K562 (cell line): ENCODE measurements around the gene STRADB. TPM values are rescaled to one million over a fixed set of nuclear protein-coding genes. Genes with fewer than 3 reads are reported as not detected.

Experiments
- DACH1 ChIP-seq: fragments of 450-650 bp; IDR thresholded peaks from 2 replicates; pipeline ENCODE4 v1.6.1; 2018; ENCODE audit not compliant: partially characterized antibody
- ELK3 ChIP-seq: fragments of 450-650 bp; formaldehyde crosslinking; IDR thresholded peaks from 2 replicates; pipeline ENCODE4 v1.4.0; 2020; ENCODE audit warnings: mild to moderate bottlenecking
- FOS ChIP-seq: IDR thresholded peaks from 3 replicates; pipeline ENCODE4 v1.6.1; 2011; ENCODE audit not compliant: insufficient read length; ENCODE audit errors: extremely low read depth
- FOSL1 ChIP-seq: fragments of 200-800 bp; sonication (Bioruptor generic); conservative IDR thresholded peaks from 2 replicates; pipeline ENCODE4 v1.6.1; 2016; ENCODE audit warnings: missing genetic modification characterization, missing compliant biosample characterization
- JUN ChIP-seq, 2 experiments: sonication (generic) in 1 of 2; formaldehyde crosslinking in 1 of 2; IDR thresholded peaks; 2 replicates each; pipeline versions ENCODE4 v1.6.1 to v1.8.0; 2012 to 2022; ENCODE audit warnings: borderline replicate concordance in 2 of 2, mild to moderate bottlenecking in 2 of 2, improper control_type of control experiment in 1 of 2, low read depth in 1 of 2, low read length in 1 of 2, missing genetic modification reagents in 1 of 2
- MNT ChIP-seq, 2 experiments: fragments of 450-650 bp; conservative IDR thresholded peaks; 2 replicates each; pipeline ENCODE4 v1.6.1; 2017; ENCODE audit warnings: mild to moderate bottlenecking in 2 of 2, moderate library complexity in 2 of 2
- NCOR1 ChIP-seq: fragments of 450-650 bp; IDR thresholded peaks from 2 replicates; pipeline ENCODE4 v1.6.1; 2016; ENCODE audit warnings: mild to moderate bottlenecking, moderate library complexity
- TAF9B ChIP-seq: fragments of 450-650 bp; IDR thresholded peaks from 2 replicates; pipeline ENCODE4 v1.6.1; 2018; ENCODE audit warnings: mild to moderate bottlenecking; ENCODE audit not compliant: partially characterized antibody
- TBL1XR1 ChIP-seq, 2 experiments: IDR thresholded peaks; 2 replicates each; pipeline ENCODE4 v1.6.1; 2012; ENCODE audit warnings: improper control_type of control experiment in 2 of 2, low read length in 2 of 2, mild to moderate bottlenecking in 1 of 2
- TCF3 ChIP-seq: sonication (generic); formaldehyde crosslinking; IDR thresholded peaks from 2 replicates; pipeline ENCODE4 v1.4.0; 2020; ENCODE audit warnings: mild to moderate bottlenecking, missing genetic modification reagents
- ZNF175 ChIP-seq: fragments of 200-800 bp; sonication (Bioruptor generic); IDR thresholded peaks from 2 replicates; pipeline ENCODE4 v1.6.1; 2016; ENCODE audit warnings: low read depth, mild to moderate bottlenecking, missing genetic modification characterization, missing compliant biosample characterization
- ZNF436 ChIP-seq: fragments of 250-450, 450-650 bp; sonication (Bioruptor Pico); formaldehyde crosslinking; IDR thresholded peaks from 2 replicates; pipeline ENCODE4 v1.7.0; 2020; ENCODE audit warnings: mild to moderate bottlenecking
- polyA plus RNA-seq, 8 experiments: library from polyadenylated mRNA; depleted of rRNA in 4 of 8; stranded (reverse) in 5 of 8; unstranded in 3 of 8; fragments of >200 nt; fragmentation: Nextera tagmentation in 2 of 8; fragmentation: Illumina TruSeq in 1 of 8; extraction: Ambion mirVana in 2 of 8; extraction: Trizol in 1 of 8; gene quantifications; 2 replicates each; pipeline versions ENCODE4 v1.2.1 to v1.2.3, GENCODE V29; 2011 to 2014; ENCODE audit warnings: inconsistent platforms in 1 of 8, missing spikeins in 1 of 8
- total RNA-seq, 7 experiments: library from RNA; depleted of rRNA in 6 of 7; stranded (reverse); fragments of >200 nt in 6 of 7; fragmentation: Illumina TruSeq in 2 of 7; extraction: Trizol in 2 of 7; gene quantifications; 2 replicates each; pipeline versions ENCODE4 v1.2.1 to v1.2.3, GENCODE V29; 2011 to 2021; ENCODE audit warnings: low replicate concordance in 1 of 7
- TF ChIP-seq, protein P1 (sequence below): fragments of 250-450 bp; sonication (Bioruptor Pico); IDR thresholded peaks from 2 replicates; pipeline ENCODE4 v1.8.0; 2021; ENCODE audit warnings: mild to moderate bottlenecking, moderate library complexity
- TF ChIP-seq, protein P2 (sequence below): sonication (generic); formaldehyde crosslinking; IDR thresholded peaks from 2 replicates; pipeline ENCODE4 v1.8.0; 2022; ENCODE audit warnings: mild to moderate bottlenecking, missing genetic modification reagents
- TF ChIP-seq, protein P3 (sequence below): fragments of 250-450 bp; sonication (Bioruptor Pico); IDR thresholded peaks from 2 replicates; pipeline ENCODE4 v1.4.0; 2020; ENCODE audit warnings: mild to moderate bottlenecking, moderate library complexity, borderline replicate concordance

STRADB gene
- total and polyA plus RNA-seq, 9 of the 15 experiments (the other 6 are each of a cell fraction or from before 2014, with no cell fraction given) = 6.9 to 30.6 (median 15.7) TPM

GRCh38 chr2:201406077-201406662, 45.4 kb upstream of the STRADB start (continued):
- TF ChIP-seq FOS (no peak), ELK3 (CRISPR knock-in tag) (no peak), TBL1XR1 (IDR thresholded peaks at IDR 0.05; ENCODE audit: low read length in 2 of 2) (peak in 1 of 2 experiments; percentile 78; a peak in 1 of 4 replicates), JUN (IDR thresholded peaks at IDR 0.05; ENCODE audit: borderline replicate concordance, low read depth, low read length) (no peak), JUN (CRISPR knock-in tag; IDR thresholded peaks at IDR 0.05; ENCODE audit: borderline replicate concordance) (no peak), TAF9B (peak; percentile 27), TCF3 (CRISPR knock-in tag) (0 out of 2 replicates have a peak, but pooled peaks have one; percentile 16), NCOR1 (peak; percentile 55), DACH1 (peak; percentile 84), FOSL1 (tag) (peak; percentile 34; the same call in 1 of the 2 replicates), MNT (conservative IDR thresholded peaks at IDR 0.05) (peak in 1 of 2 experiments; percentile 39; a peak in 1 of 4 replicates), ZNF175 (CRISPR knock-in tag) (peak; percentile 65; the same call in 1 of the 2 replicates), ZNF436 (CRISPR knock-in tag) (no peak)
- TF ChIP-seq, protein P1, sequence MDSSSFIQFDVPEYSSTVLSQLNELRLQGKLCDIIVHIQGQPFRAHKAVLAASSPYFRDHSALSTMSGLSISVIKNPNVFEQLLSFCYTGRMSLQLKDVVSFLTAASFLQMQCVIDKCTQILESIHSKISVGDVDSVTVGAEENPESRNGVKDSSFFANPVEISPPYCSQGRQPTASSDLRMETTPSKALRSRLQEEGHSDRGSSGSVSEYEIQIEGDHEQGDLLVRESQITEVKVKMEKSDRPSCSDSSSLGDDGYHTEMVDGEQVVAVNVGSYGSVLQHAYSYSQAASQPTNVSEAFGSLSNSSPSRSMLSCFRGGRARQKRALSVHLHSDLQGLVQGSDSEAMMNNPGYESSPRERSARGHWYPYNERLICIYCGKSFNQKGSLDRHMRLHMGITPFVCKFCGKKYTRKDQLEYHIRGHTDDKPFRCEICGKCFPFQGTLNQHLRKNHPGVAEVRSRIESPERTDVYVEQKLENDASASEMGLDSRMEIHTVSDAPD (CRISPR knock-in tag) = no peak
- TF ChIP-seq, protein P2, sequence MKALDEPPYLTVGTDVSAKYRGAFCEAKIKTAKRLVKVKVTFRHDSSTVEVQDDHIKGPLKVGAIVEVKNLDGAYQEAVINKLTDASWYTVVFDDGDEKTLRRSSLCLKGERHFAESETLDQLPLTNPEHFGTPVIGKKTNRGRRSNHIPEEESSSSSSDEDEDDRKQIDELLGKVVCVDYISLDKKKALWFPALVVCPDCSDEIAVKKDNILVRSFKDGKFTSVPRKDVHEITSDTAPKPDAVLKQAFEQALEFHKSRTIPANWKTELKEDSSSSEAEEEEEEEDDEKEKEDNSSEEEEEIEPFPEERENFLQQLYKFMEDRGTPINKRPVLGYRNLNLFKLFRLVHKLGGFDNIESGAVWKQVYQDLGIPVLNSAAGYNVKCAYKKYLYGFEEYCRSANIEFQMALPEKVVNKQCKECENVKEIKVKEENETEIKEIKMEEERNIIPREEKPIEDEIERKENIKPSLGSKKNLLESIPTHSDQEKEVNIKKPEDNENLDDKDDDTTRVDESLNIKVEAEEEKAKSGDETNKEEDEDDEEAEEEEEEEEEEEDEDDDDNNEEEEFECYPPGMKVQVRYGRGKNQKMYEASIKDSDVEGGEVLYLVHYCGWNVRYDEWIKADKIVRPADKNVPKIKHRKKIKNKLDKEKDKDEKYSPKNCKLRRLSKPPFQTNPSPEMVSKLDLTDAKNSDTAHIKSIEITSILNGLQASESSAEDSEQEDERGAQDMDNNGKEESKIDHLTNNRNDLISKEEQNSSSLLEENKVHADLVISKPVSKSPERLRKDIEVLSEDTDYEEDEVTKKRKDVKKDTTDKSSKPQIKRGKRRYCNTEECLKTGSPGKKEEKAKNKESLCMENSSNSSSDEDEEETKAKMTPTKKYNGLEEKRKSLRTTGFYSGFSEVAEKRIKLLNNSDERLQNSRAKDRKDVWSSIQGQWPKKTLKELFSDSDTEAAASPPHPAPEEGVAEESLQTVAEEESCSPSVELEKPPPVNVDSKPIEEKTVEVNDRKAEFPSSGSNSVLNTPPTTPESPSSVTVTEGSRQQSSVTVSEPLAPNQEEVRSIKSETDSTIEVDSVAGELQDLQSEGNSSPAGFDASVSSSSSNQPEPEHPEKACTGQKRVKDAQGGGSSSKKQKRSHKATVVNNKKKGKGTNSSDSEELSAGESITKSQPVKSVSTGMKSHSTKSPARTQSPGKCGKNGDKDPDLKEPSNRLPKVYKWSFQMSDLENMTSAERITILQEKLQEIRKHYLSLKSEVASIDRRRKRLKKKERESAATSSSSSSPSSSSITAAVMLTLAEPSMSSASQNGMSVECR (CRISPR knock-in tag) = no peak
- TF ChIP-seq, protein P3, sequence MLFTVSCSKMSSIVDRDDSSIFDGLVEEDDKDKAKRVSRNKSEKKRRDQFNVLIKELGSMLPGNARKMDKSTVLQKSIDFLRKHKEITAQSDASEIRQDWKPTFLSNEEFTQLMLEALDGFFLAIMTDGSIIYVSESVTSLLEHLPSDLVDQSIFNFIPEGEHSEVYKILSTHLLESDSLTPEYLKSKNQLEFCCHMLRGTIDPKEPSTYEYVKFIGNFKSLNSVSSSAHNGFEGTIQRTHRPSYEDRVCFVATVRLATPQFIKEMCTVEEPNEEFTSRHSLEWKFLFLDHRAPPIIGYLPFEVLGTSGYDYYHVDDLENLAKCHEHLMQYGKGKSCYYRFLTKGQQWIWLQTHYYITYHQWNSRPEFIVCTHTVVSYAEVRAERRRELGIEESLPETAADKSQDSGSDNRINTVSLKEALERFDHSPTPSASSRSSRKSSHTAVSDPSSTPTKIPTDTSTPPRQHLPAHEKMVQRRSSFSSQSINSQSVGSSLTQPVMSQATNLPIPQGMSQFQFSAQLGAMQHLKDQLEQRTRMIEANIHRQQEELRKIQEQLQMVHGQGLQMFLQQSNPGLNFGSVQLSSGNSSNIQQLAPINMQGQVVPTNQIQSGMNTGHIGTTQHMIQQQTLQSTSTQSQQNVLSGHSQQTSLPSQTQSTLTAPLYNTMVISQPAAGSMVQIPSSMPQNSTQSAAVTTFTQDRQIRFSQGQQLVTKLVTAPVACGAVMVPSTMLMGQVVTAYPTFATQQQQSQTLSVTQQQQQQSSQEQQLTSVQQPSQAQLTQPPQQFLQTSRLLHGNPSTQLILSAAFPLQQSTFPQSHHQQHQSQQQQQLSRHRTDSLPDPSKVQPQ = no peak
